Measurements from ENCODE around the gene GGNBP2.

Gene GGNBP2

GRCh38 chr17:36540696-36541095 is 4.0 kb upstream of the GGNBP2 start:
- TF ChIP-seq, protein P1, sequence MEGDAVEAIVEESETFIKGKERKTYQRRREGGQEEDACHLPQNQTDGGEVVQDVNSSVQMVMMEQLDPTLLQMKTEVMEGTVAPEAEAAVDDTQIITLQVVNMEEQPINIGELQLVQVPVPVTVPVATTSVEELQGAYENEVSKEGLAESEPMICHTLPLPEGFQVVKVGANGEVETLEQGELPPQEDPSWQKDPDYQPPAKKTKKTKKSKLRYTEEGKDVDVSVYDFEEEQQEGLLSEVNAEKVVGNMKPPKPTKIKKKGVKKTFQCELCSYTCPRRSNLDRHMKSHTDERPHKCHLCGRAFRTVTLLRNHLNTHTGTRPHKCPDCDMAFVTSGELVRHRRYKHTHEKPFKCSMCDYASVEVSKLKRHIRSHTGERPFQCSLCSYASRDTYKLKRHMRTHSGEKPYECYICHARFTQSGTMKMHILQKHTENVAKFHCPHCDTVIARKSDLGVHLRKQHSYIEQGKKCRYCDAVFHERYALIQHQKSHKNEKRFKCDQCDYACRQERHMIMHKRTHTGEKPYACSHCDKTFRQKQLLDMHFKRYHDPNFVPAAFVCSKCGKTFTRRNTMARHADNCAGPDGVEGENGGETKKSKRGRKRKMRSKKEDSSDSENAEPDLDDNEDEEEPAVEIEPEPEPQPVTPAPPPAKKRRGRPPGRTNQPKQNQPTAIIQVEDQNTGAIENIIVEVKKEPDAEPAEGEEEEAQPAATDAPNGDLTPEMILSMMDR (IDR thresholded peaks at IDR 0.05; ENCODE audit: borderline replicate concordance, control extremely low read depth, extremely low read depth, insufficient read depth, missing control alignments): no peak
- in situ Hi-C loops (cut with MboI; ENCODE audit: low sequenced_read_pairs, unreplicated experiment): no loop called here
- no peak for DNase-seq (ENCODE audit: low spot score)

DNA sequence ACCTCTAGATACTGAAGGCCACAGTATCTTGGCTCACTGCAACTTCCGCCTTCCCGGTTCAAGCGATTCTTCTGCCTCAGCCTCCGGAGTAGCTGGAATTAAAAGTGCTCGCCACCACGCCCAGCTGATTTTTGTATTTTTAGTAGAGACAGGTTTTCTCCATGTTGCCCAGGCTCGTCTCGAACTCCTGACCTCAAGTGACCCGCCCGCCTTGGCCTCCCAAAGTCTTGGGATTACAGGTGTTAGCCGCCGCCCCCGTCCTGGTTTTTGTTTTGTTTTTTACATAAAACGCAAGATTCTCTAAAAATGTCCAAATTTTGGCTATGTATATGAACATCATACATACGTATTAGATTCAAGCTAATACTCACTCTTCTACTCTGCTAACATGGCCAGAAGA is 2.0 kb upstream of the GGNBP2 start:
- no peak for DNase-seq (ENCODE audit: low spot score)
- TF ChIP-seq, protein P1 (IDR thresholded peaks at IDR 0.05; ENCODE audit: borderline replicate concordance, control extremely low read depth, extremely low read depth, insufficient read depth, missing control alignments): no peak

GRCh38 chr17:36544044-36544306 is 744 bp upstream of the GGNBP2 start:
- peak; percentile 54 for DNase-seq (ENCODE audit: low spot score)
- TF ChIP-seq, protein P1 (IDR thresholded peaks at IDR 0.05; ENCODE audit: borderline replicate concordance, control extremely low read depth, extremely low read depth, insufficient read depth, missing control alignments): peak; percentile 30
- in situ Hi-C loops (cut with MboI; ENCODE audit: low sequenced_read_pairs, unreplicated experiment): no loop called here

More for the DNA sequence above, 2.0 kb upstream of the GGNBP2 start:
- in situ Hi-C loops (cut with MboI; ENCODE audit: low sequenced_read_pairs, unreplicated experiment): no loop called here

DNA sequence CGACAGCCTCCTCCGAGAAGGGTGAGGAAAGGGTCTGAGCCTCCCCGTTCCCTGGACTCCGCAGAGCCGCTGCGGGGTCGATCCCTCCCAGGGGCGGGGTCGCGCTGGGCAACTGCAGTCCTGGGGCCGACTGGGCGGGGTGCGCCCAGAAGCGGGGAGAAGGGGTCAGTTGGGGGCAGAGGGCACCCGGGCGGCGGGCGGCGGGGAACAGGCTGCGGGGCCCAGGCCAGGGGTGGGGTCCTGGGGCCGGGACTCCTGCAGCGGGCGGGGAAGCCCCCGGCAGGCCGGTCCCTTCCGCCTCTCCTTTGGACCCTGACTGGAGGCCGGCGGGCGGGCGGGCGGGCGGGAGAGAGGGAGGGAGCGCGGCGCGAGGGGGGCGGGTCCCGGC is 352 bp downstream of the GGNBP2 start:
- in situ Hi-C loops (cut with MboI; ENCODE audit: low sequenced_read_pairs, unreplicated experiment): no loop called here
- TF ChIP-seq, protein P1 (IDR thresholded peaks at IDR 0.05; ENCODE audit: borderline replicate concordance, control extremely low read depth, extremely low read depth, insufficient read depth, missing control alignments): no peak
- no peak for DNase-seq (ENCODE audit: low spot score)

- DNase-seq (ENCODE audit: low spot score): peak; percentile 96
- in situ Hi-C loops (cut with MboI; ENCODE audit: low sequenced_read_pairs, unreplicated experiment): no loop called here
- TF ChIP-seq, protein P1 (IDR thresholded peaks at IDR 0.05; ENCODE audit: borderline replicate concordance, control extremely low read depth, extremely low read depth, insufficient read depth, missing control alignments): no peak
Measured at GRCh38 chr17:36545465-36546417, 1.0 kb downstream of the GGNBP2 start.

DNA sequence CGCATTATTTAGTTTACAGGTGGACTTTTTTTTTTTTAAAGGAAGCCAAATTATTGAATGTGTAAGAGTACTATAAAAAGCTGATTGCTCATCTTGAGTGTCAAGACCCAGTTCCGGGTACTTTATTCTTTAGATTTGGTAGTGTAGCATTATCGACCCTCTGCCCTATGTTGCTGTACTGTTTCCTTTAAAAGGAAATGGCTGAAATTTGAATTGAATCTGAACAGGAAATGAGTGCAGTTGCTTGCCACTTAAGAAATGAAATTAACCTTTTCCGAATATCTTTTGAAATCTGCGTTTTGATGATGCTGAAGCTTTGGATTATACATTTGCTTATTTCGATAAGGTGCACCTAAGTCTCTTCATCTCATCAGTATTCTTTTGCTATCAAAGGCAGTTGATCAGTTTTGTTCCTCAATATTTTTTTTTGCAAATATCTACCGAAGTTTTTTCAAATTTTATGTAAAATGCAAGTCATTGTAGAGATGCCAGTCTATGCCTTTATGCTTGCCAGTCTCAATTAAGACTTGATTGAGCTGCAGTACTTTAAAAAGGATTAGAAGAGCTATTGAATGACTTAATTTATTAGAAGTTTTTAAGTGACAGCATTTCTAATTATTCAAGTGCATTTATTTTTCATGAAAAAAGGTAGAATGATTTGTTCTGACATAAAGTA is 1.8 kb downstream of the GGNBP2 start:
- DNase-seq (ENCODE audit: low spot score): no peak
- in situ Hi-C loops (cut with MboI; ENCODE audit: low sequenced_read_pairs, unreplicated experiment): no loop called here

More for the DNA sequence above, 1.8 kb downstream of the GGNBP2 start:
- TF ChIP-seq, protein P1 (IDR thresholded peaks at IDR 0.05; ENCODE audit: borderline replicate concordance, control extremely low read depth, extremely low read depth, insufficient read depth, missing control alignments): no peak

Measured in GM13976 (cell line).